Measurements from ENCODE around the gene B4GALNT1. TPM values are rescaled to one million over a fixed set of nuclear protein-coding genes. Genes with fewer than 3 reads are reported as not detected.
A peak's percentile ranks its signal among the peaks of the same experiment; 100 is the strongest.

B4GALNT1 gene
- total RNA-seq, 1 donor from 2014 or later: 5.9 TPM

GRCh38 chr12:57614948-57615500 lies 18.0 kb downstream of the B4GALNT1 start:
- H3K36me3 Mint-ChIP-seq: peaks cover 16% of the 10 kb centered on the region
- DNase-seq (ENCODE audit: extremely low spot score, unreplicated experiment): no peak
- no peak for TF ChIP-seq CTCF (conservative IDR thresholded peaks at IDR 0.05)
- H3K27ac Mint-ChIP-seq: no peak overlapping the region
- H3K27me3 Mint-ChIP-seq: peaks cover 53% of the 10 kb centered on the region
- H3K4me3 Mint-ChIP-seq: no peak overlapping the region
- H3K9me3 Mint-ChIP-seq: no peaks in the 10 kb centered on the region
- H3K4me1 Mint-ChIP-seq (ENCODE audit: unreplicated experiment): peaks cover 10% of the 10 kb centered on the region

- Mint-ChIP-seq H3K27ac (no peak overlapping the region), H3K4me1 (ENCODE audit: unreplicated experiment) (peaks cover 10% of the 10 kb centered on the region), H3K9me3 (no peaks in the 10 kb centered on the region), H3K4me3 (no peak overlapping the region), H3K27me3 (peaks cover 46% of the 10 kb centered on the region), H3K36me3 (peaks cover 16% of the 10 kb centered on the region)
- DNase-seq (ENCODE audit: extremely low spot score, unreplicated experiment): no peak
- TF ChIP-seq CTCF (conservative IDR thresholded peaks at IDR 0.05): no peak
Observed at GRCh38 chr12:57614178-57614947, 18.6 kb downstream of the B4GALNT1 start.

GRCh38 chr12:57613427-57614109 lies 19.4 kb downstream of the B4GALNT1 start:
- H3K27ac Mint-ChIP-seq: no peak overlapping the region
- no peaks in the 10 kb centered on the region for H3K9me3 Mint-ChIP-seq
- no peak for TF ChIP-seq CTCF (conservative IDR thresholded peaks at IDR 0.05)
- peaks cover 38% of the 10 kb centered on the region for H3K27me3 Mint-ChIP-seq
- H3K36me3 Mint-ChIP-seq: peaks cover 11% of the 10 kb centered on the region
- H3K4me3 Mint-ChIP-seq: no peak overlapping the region
- H3K4me1 Mint-ChIP-seq (ENCODE audit: unreplicated experiment): peaks cover 4% of the 10 kb centered on the region
- no peak for DNase-seq (ENCODE audit: extremely low spot score, unreplicated experiment)

GRCh38 chr12:57612711-57613426 lies 20.1 kb downstream of the B4GALNT1 start:
- Mint-ChIP-seq H3K27ac (no peak overlapping the region), H3K4me3 (no peak overlapping the region), H3K4me1 (ENCODE audit: unreplicated experiment) (peaks cover 4% of the 10 kb centered on the region), H3K27me3 (peaks cover 31% of the 10 kb centered on the region), H3K36me3 (peaks cover 10% of the 10 kb centered on the region), H3K9me3 (no peaks in the 10 kb centered on the region)
- no peak for DNase-seq (ENCODE audit: extremely low spot score, unreplicated experiment)
- no peak for TF ChIP-seq CTCF (conservative IDR thresholded peaks at IDR 0.05)

- Mint-ChIP-seq H3K27ac (no peak overlapping the region), H3K27me3 (peaks cover 23% of the 10 kb centered on the region), H3K4me1 (ENCODE audit: unreplicated experiment) (peaks cover 4% of the 10 kb centered on the region), H3K9me3 (no peaks in the 10 kb centered on the region), H3K36me3 (peaks cover 7% of the 10 kb centered on the region), H3K4me3 (peak overlapping the region; percentile 88)
- no peak for DNase-seq (ENCODE audit: extremely low spot score, unreplicated experiment)
- no peak for TF ChIP-seq CTCF (conservative IDR thresholded peaks at IDR 0.05)
Observed at GRCh38 chr12:57611827-57612710, 20.9 kb downstream of the B4GALNT1 start.
